GM21381 (cell line): ENCODE results near the gene MTA2.
"Not testable (repeated sequence)": the region's sequence is repeated elsewhere in the genome, so short reads cannot be mapped to it uniquely, and the experiment has no call there.

Source experiments
- ATAC-seq: cut with Tn5 transposase; IDR thresholded peaks from one replicate; pipeline ENCODE4 v1.9.1; 2021; ENCODE audit warnings: mild to moderate bottlenecking, moderate library complexity; ENCODE audit not compliant: unreplicated experiment

The MTA2 gene

GRCh38 chr11:62601372-62602140 is at the start of gene MTA2:
Gene MTA2 (minus strand): TSS chr11:62601865. CDS start chr11:62601450, 415 bp downstream.
- peak; percentile 74 for ATAC-seq

- not testable (repeated sequence) for ATAC-seq
Observed at GRCh38 chr11:62650283-62650682, 48.6 kb upstream of the MTA2 start.

DNA sequence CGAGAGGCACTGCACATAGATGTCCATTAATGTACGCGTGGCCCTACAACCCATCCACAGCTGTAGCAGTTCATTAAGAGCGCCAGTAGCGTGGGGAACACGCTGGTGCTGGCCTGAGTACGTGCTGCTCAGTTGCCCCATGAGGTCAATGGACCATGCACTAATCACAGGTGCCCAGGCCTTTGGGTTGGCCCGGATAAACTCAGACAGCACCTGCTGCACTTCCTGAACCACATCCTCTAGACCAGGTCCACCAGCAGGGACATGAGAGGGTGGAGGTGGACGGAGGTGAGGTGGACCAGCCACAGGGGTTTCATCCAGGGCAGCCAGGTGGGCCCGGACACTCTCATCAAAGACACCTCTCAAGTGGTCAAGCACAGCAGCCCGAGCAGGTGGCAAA is 47.8 kb upstream of the MTA2 start:
- no peak for ATAC-seq

- no peak for ATAC-seq
Observed at GRCh38 chr11:62648967-62649364, 47.3 kb upstream of the MTA2 start.

DNA sequence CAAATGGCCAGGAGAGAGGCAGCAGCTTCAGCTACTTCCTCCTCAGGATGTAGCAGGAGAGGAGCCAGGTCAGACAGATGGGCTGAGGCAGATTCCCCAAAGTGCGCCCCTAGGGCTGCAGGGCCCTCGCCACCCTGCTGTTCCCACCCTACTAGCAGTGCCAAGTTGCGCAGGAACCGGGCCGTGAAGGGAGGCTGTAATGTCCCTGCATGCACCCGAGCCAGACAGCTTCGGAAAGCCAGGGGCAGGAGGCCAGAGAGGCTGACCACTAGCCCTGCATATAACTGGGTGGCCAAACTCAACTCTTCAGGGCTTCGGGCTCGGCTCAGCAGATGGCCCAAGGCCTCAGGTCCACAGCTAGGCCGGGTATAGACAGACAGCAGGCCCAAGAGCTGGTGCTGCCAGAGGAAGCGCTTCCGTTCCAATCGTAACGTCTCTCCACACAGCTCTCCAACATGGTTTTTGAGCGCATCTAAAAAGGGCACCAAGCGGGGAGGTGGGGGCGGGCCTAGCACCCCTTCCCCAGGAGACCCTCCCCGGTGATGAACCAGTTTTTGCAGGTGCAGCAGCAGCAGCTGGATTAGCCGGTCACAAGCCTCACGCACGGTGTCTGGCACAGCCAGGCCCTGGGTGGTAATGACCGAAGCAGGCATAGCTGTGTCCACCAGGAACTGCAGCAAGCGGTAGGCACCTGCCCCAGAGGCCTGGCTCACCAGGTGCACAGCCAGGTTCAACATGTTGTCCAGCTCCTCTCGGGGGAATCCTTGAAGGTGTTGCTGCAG is 46.7 kb upstream of the MTA2 start:
- ATAC-seq: no peak

DNA sequence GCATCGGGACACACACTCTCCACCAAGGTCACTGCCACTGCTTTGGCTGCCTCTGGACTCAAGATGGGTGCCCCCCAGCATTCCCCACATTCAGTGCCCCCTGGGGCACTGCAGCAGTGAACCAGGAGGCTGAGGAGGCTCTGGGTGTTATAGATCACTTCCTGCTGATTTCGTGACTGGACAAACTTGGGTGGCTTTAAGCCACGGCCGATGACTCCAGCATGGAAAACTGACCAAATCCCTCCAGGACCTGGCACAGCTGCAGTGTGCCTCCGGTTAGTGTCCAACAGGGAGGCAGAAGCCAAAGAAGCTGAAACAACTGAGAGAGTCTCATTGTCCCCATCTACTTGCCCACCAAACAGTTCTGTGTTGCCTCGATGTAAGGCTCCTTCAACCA is 45.9 kb upstream of the MTA2 start:
- no peak for ATAC-seq

DNA sequence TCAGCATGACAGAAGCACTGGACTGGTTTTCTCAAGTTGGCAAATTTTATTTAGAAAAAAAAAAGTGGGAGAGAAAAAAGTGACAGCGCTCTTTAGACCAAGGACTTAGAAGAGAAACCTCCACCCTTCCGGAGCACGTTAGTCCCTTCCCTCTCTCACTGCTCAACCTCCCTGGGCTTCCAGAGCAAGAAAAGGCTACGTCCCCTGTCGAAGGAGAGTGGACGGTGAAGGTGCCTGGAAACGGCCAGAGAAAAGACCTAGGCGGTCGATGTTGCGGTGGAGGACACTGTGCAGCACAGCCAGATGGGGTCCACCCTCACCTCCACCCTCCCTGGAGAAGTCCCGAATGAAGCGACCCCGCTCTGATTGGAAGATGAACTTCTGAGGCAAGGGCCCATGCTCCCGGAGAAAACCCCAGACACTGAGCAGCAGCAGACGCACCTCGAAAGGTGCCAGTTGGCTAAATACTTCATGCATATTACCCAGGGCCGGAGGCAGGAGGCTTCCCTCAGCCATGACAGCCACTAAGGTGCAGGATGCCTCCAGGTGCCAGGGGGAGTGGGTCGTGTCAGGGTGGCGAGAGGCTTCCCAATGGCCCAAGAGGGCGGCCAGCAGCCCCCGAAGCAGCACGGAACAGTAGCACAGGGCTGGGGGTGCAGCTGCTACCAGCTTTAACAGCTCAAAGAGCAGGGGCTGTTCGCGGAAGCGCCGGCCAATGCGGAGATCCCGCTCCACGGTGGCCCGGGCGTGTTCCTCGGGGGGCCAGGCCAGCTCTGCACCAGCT is 45.4 kb upstream of the MTA2 start:
- no peak for ATAC-seq

GRCh38 chr11:62645946-62646824 is 44.5 kb upstream of the MTA2 start, which contains the start of gene GANAB:
Gene GANAB (minus strand): TSS chr11:62646613. CDS start chr11:62646599, 14 bp downstream.
- peak; percentile 93 for ATAC-seq

GRCh38 chr11:62645671-62645945 is 43.9 kb upstream of the MTA2 start:
- ATAC-seq: no peak

- no peak for ATAC-seq
Observed at GRCh38 chr11:62644220-62644619, 42.6 kb upstream of the MTA2 start.

- no peak for ATAC-seq
Observed at GRCh38 chr11:62632492-62632891, 30.8 kb upstream of the MTA2 start.

GRCh38 chr11:62627713-62628112 is 26.0 kb upstream of the MTA2 start:
- ATAC-seq: no peak

GRCh38 chr11:62622476-62623089 is 20.9 kb upstream of the MTA2 start:
- no peak for ATAC-seq

GRCh38 chr11:62621567-62622470 is 20.2 kb upstream of the MTA2 start, which contains the start of gene B3GAT3:
Gene B3GAT3 (minus strand): TSS chr11:62621986. CDS start chr11:62621947, 39 bp downstream.
- ATAC-seq: peak; percentile 94

DNA sequence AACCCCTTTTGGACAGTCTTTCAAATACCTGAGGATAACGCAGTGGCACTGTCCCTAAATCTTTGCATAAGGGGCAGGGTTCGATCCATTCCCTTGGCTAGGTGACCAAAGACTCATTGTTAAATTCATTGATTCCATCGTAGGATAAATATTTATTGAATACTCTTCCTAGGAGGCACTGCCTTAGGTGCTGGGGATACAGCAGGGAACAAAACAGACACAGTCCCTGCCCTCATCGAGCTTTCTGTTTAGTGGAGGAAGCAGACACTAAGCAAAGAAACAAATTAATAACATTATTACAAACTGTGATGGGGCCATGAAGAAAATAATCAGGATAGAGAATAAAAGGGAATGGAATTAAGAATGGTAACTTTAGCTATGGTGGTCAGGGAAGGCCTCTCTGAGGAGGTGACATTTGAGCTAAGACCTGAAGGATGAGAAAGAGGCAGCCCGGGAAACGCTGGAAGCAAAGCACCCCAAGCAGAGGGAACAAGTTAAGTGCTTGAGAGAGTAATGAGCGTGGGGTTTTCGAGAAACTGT is 19.4 kb upstream of the MTA2 start:
- ATAC-seq: no peak

DNA sequence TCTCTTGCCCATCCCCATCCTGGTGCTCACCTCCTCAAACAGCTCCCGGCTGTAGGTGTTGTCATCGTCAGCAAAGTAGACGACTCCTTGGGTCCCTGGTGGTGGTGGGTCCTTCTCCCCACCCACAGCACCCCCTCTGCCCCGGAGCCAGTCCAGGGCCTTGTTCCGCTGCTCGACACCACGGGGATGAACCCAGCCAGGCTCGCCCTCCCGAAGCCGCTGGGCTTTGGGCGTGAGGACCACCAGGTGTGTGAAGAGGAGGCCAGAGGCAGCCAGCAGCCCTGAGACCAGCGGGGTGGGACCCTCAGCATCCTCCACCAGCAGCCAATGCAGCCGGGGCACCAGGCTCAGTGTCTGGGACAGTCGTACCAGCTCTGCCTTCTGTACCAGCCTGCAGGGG is 15.3 kb upstream of the MTA2 start:
- not testable (repeated sequence) for ATAC-seq

- ATAC-seq: no peak
Observed at GRCh38 chr11:62615521-62615920, 13.9 kb upstream of the MTA2 start.

- no peak for ATAC-seq
Observed at GRCh38 chr11:62614275-62614674, 12.6 kb upstream of the MTA2 start.

- no peak for ATAC-seq
Observed at GRCh38 chr11:62613291-62613778, 11.7 kb upstream of the MTA2 start.
